Mucosa of gallbladder (tissue), 1 donor: ENCODE results near the gene SLX1A. TPM values are rescaled to one million over a fixed set of nuclear protein-coding genes. Genes with fewer than 3 reads are reported as not detected.
A peak's percentile ranks its signal among the peaks of the same experiment; 100 is the strongest.
"Not testable (repeated sequence)": the region's sequence is repeated elsewhere in the genome, so short reads cannot be mapped to it uniquely, and the experiment has no call there.

Source experiments
- DNase-seq: peaks from one replicate; pipeline ENCODE4 v3.0.0-alpha.2; 2020; ENCODE audit warnings: low spot score
- total RNA-seq: library from RNA; stranded (reverse); gene quantifications from one replicate; pipeline ENCODE4 v1.2.1, GENCODE V29; 2021
- donor health status: DM: no; HTN: no; CAD: no.

SLX1A gene
- 70.4 TPM for total RNA-seq

- DNase-seq: not testable (repeated sequence)
Observed at GRCh38 chr16:30193615-30194014, at the start of gene SLX1A, which contains the start of gene BOLA2B. TSS of gene SLX1A (plus strand) at chr16:30193875. CDS start at chr16:30194085, 210 bp downstream. TSS of gene BOLA2B (minus strand) at chr16:30193666. CDS start at chr16:30193595, 71 bp downstream.

- DNase-seq: no peak
Observed at GRCh38 chr16:30144017-30144416, 49.7 kb upstream of the SLX1A start.

GRCh38 chr16:30144917-30145316 is 48.8 kb upstream of the SLX1A start:
- DNase-seq: no peak

GRCh38 chr16:30145657-30146056 is 48.0 kb upstream of the SLX1A start:
- DNase-seq: no peak

GRCh38 chr16:30147843-30148510 is 45.7 kb upstream of the SLX1A start:
- no peak for DNase-seq

GRCh38 chr16:30149250-30149930 is 44.3 kb upstream of the SLX1A start:
- no peak for DNase-seq

- no peak for DNase-seq
Observed at GRCh38 chr16:30151091-30151490, 42.6 kb upstream of the SLX1A start.

GRCh38 chr16:30152517-30152916 is 41.2 kb upstream of the SLX1A start:
- no peak for DNase-seq

GRCh38 chr16:30155188-30155587 is 38.5 kb upstream of the SLX1A start:
- no peak for DNase-seq

- DNase-seq: no peak
Observed at GRCh38 chr16:30157214-30157613, 36.5 kb upstream of the SLX1A start.

- DNase-seq: no peak
Observed at GRCh38 chr16:30163538-30163937, 30.1 kb upstream of the SLX1A start.

GRCh38 chr16:30166202-30166902 is 27.3 kb upstream of the SLX1A start:
- no peak for DNase-seq

GRCh38 chr16:30168746-30169145 is 24.9 kb upstream of the SLX1A start:
- not testable (repeated sequence) for DNase-seq

- not testable (repeated sequence) for DNase-seq
Observed at GRCh38 chr16:30169416-30169815, 24.3 kb upstream of the SLX1A start.

GRCh38 chr16:30170145-30170544 is 23.5 kb upstream of the SLX1A start:
- not testable (repeated sequence) for DNase-seq

- no peak for DNase-seq
Observed at GRCh38 chr16:30173054-30173453, 20.6 kb upstream of the SLX1A start.

GRCh38 chr16:30176876-30177275 is 16.8 kb upstream of the SLX1A start:
- not testable (repeated sequence) for DNase-seq

GRCh38 chr16:30179195-30179594 is 14.5 kb upstream of the SLX1A start:
- DNase-seq: no peak

- DNase-seq: no peak
Observed at GRCh38 chr16:30179931-30180330, 13.7 kb upstream of the SLX1A start.

- no peak for DNase-seq
Observed at GRCh38 chr16:30180741-30181140, 12.9 kb upstream of the SLX1A start.

GRCh38 chr16:30183233-30184095 is 10.2 kb upstream of the SLX1A start, which contains the start of gene CORO1A:
TSS of gene CORO1A (plus strand) at chr16:30183602. CDS start at chr16:30185210, 1,608 bp downstream.
- DNase-seq: peak; percentile 79
